Mesothelial cell of epicardium (in vitro differentiated cells): Measurements from ENCODE around the gene IFNA6. TPM values are rescaled to one million over a fixed set of nuclear protein-coding genes. Genes with fewer than 3 reads are reported as not detected.

Experiments used
- DNase-seq, 2 experiments: peaks; one replicate each; pipeline ENCODE4 v3.0.0; 2021; ENCODE audit warnings: low spot score in 2 of 2; ENCODE audit not compliant: unreplicated experiment in 2 of 2
- H3K27ac Mint-ChIP-seq: 2 replicates; pipeline ENCODE4 v1.8.0; 2021; ENCODE audit warnings: mixed read lengths
- H3K27me3 Mint-ChIP-seq: 2 replicates; pipeline ENCODE4 v1.8.0; 2021; ENCODE audit warnings: low read depth, mixed read lengths
- H3K36me3 Mint-ChIP-seq: 2 replicates; pipeline ENCODE4 v1.8.0; 2021; ENCODE audit warnings: mixed read lengths
- H3K4me1 Mint-ChIP-seq: 2 replicates; pipeline ENCODE4 v1.8.0; 2021; ENCODE audit warnings: mixed read lengths
- H3K4me3 Mint-ChIP-seq: 2 replicates; pipeline ENCODE4 v1.8.0; 2021; ENCODE audit warnings: mild to moderate bottlenecking, moderate library complexity, mixed read lengths
- H3K9me3 Mint-ChIP-seq: 2 replicates; pipeline ENCODE4 v1.8.0; 2021; ENCODE audit warnings: mixed read lengths
- total RNA-seq: library from RNA; stranded (reverse); gene quantifications from 3 replicates; pipeline ENCODE4 v1.2.1, GENCODE V29; 2021
- TF ChIP-seq, protein P1 (sequence below): fragments of 200-600 bp; sonication (generic); IDR thresholded peaks from one replicate; pipeline ENCODE4 v1.5.0; 2021; ENCODE audit warnings: antibody characterized with exemption; ENCODE audit not compliant: unreplicated experiment

The IFNA6 gene
- total RNA-seq, 1 donor from 2014 or later: not detected

DNA sequence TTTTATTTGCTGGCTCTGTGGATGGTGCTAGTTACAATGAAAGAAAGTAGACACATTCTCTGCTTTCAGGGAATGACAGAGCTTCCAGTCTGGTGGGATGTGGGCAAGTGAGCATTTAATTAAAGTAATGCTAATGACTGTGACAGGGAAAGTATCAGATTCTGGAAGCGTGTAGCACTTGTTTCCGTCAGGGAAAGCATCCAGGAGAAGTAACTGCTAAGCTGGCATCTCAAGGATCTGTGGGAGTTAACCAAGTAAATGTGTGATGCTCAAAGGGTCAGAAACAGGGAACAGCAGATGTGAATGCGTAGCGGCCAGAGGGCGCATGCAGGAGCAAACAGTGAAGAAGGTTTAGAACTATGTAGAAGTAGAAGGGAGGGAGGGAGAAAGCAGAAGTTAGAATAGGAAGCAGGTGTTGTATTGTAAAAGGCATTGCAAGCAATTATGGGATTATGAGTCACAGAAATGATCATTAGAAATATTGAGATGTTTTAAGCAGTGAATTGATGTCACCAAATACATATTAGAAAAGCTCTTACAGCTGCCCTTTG is 27.7 kb downstream of the IFNA6 start:
- Mint-ChIP-seq H3K4me3 (no peak overlapping the region), H3K27ac (peak overlapping the region; percentile 3), H3K36me3 (peaks cover 15% of the 10 kb centered on the region), H3K9me3 (no peaks in the 10 kb centered on the region), H3K27me3 (no peaks in the 10 kb centered on the region), H3K4me1 (peaks cover 19% of the 10 kb centered on the region)
- TF ChIP-seq, protein P1, sequence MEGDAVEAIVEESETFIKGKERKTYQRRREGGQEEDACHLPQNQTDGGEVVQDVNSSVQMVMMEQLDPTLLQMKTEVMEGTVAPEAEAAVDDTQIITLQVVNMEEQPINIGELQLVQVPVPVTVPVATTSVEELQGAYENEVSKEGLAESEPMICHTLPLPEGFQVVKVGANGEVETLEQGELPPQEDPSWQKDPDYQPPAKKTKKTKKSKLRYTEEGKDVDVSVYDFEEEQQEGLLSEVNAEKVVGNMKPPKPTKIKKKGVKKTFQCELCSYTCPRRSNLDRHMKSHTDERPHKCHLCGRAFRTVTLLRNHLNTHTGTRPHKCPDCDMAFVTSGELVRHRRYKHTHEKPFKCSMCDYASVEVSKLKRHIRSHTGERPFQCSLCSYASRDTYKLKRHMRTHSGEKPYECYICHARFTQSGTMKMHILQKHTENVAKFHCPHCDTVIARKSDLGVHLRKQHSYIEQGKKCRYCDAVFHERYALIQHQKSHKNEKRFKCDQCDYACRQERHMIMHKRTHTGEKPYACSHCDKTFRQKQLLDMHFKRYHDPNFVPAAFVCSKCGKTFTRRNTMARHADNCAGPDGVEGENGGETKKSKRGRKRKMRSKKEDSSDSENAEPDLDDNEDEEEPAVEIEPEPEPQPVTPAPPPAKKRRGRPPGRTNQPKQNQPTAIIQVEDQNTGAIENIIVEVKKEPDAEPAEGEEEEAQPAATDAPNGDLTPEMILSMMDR: no peak
- DNase-seq: no peak

DNA sequence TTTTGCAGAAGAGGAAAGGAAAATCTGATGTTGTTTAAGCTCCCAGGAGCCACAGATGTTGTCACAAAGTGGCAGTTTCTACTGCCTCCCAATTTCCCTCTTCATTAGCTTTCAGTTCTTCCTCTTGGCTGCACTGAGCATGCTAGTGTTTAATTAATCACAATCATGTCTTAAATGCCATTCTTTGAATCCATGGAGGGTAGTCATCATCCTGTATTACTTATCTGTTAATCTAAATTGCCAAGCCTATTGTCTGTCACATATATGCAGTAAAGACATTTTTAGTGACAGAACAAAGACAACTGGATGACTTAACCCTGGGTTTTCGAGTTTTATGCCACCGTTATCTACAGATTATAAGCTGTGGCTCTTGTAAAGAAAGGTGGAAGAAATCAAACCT is 30.2 kb downstream of the IFNA6 start:
- DNase-seq: no peak
- Mint-ChIP-seq H3K9me3 (no peaks in the 10 kb centered on the region), H3K4me3 (no peak overlapping the region), H3K36me3 (peaks cover 15% of the 10 kb centered on the region), H3K27ac (no peak overlapping the region), H3K4me1 (peaks cover 13% of the 10 kb centered on the region), H3K27me3 (peaks cover 5% of the 10 kb centered on the region)
- TF ChIP-seq, protein P1: no peak

DNA sequence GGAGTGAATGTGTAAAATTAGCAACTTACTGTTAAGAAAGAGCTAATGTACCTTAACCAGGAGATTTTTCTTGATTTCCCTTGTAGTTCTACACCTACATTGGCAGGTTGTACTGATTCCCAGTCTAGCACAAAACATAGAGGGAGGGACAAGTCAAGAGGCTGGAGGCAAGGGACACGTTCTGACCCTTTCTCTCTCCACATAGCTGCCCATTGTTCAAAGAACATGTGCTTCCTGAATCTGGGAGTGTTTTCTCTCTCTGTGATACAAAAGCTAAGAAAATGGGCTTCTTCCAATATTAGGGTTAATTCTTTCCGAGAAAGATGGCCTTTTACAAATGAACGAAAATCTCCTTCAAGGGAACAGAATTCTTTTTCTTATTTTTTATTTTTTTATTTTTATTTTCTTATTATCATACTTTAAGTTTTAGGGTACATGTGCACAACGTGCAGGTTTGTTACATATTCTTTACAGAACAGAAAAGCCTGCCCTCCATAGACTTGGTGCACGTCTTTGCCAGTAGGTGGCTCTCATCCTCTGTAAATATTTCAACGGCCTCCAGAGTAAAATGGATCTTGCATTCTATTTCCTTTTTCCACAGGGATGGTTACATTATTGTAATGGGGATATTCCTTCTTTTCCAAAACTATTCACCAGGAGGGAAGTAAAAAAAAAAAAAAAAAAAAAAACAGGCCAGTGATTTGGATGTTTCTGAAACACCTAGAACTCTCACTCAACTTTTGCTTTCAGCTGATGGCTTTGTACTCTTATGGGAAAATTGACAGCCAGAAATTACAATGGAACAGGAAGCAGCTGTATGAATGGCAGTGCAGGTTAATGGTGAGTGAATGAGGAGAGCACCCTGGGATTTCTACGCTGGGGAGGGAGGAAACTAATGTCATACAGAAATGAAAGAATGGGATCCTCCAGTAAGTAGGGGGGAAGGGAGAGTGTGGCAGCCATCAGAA is 32.4 kb downstream of the IFNA6 start:
- Mint-ChIP-seq H3K4me1 (peaks cover 13% of the 10 kb centered on the region), H3K27ac (no peak overlapping the region), H3K36me3 (peaks cover 7% of the 10 kb centered on the region), H3K4me3 (no peak overlapping the region), H3K9me3 (no peaks in the 10 kb centered on the region), H3K27me3 (peaks cover 6% of the 10 kb centered on the region)
- TF ChIP-seq, protein P1: peak; percentile 60
- no peak for DNase-seq

DNA sequence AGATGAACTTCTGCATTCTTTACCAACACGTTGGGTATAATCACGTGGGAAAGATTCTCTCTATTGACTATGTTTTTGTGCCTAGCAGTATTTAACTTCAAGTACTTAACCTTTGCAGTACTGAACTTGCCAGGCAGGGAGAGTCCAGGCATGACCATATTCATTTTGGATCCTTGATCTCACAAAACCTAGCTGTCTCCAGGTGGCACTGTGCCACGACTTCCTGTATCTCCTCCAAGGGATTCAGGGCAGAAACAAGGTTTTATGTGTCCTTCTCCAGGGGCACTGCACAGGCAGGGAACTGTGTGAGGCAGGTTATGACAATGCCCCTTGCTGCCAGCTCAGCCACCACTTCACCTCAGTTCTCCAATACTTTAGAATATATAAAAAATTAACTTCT is 33.8 kb downstream of the IFNA6 start:
- Mint-ChIP-seq H3K4me3 (no peak overlapping the region), H3K27me3 (peaks cover 6% of the 10 kb centered on the region), H3K27ac (no peak overlapping the region), H3K36me3 (no peaks in the 10 kb centered on the region), H3K9me3 (no peaks in the 10 kb centered on the region), H3K4me1 (peaks cover 5% of the 10 kb centered on the region)
- TF ChIP-seq, protein P1: no peak
- no peak for DNase-seq

DNA sequence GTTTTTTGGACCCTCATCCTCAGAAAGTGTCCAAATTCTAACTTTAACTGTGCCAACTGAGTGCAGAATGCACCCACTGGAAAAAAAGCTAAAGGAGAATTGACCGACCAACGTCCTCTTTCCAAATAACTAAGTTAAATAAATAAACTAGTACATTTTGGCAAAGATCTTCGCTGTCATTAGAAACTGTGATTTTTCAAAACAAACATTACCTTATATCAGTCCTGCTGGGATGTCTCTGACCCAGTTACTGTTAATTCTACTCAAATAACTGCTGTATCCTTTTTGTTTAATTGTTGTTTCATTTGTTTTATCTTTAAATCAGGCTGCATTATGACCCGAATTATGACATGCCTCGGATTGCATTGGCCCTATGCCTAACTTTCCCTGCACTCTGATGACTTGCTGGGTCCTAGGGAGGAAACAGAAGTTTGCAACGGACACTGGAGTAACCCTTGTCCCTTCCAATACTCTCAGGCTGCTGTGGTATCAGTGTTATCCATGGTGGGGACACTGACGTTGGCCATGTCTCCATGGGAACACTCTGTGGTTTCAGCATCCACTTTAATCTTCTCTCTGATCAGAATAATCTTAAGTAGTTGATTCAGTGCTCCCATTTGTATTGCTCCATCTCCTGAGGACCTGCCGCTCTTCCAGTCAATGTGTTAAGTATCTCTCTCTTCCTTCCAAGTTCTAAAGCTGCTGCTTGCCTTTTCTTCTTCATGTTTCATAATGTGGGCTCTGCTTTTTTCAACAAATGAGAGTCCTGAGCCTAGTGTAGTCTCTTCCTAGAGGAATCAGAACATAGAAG is 34.5 kb downstream of the IFNA6 start:
- Mint-ChIP-seq H3K36me3 (no peaks in the 10 kb centered on the region), H3K9me3 (peaks cover 4% of the 10 kb centered on the region)
- TF ChIP-seq, protein P1: no peak

More for the DNA sequence above, 34.5 kb downstream of the IFNA6 start:
- no peak for DNase-seq
- Mint-ChIP-seq H3K4me1 (peaks cover 5% of the 10 kb centered on the region), H3K27ac (no peak overlapping the region), H3K4me3 (no peak overlapping the region), H3K27me3 (peaks cover 6% of the 10 kb centered on the region)
